Amygdala (tissue), 56 donors: Measurements from ENCODE around the gene AFDN.
A peak's percentile ranks its signal among the peaks of the same experiment; 100 is the strongest.
"Not testable (repeated sequence)": the region's sequence is repeated elsewhere in the genome, so short reads cannot be mapped to it uniquely, and the experiment has no call there.

Experiments used
- DNase-seq, 56 donors: peaks; one replicate each; lab custom pipeline; 2025; lab: John Stamatoyannopoulos, UW

AFDN gene

GRCh38 chr6:167973148-167973885 lies 146.6 kb downstream of the AFDN start:
- DNase-seq = no peak

- DNase-seq = no peak
These were observed 148.1 kb downstream of the AFDN start for GRCh38 chr6:167974640-167975344.

GRCh38 chr6:167975458-167975857 lies 148.7 kb downstream of the AFDN start:
- no peak for DNase-seq

GRCh38 chr6:167976116-167976657 lies 149.5 kb downstream of the AFDN start:
- DNase-seq = not testable (repeated sequence)

GRCh38 chr6:167976708-167977107 lies 150.0 kb downstream of the AFDN start:
- DNase-seq = no peak

- DNase-seq = no peak
These were observed 151.2 kb downstream of the AFDN start for GRCh38 chr6:167977717-167978467.

- no peak for DNase-seq
These were observed 151.9 kb downstream of the AFDN start for GRCh38 chr6:167978607-167979006.

- peak in 3 of 56 donors; percentile 30 to 52 (median 30) for DNase-seq
These were observed 152.9 kb downstream of the AFDN start for GRCh38 chr6:167979436-167980139.

- no peak for DNase-seq
These were observed 154.3 kb downstream of the AFDN start for GRCh38 chr6:167980911-167981580.

GRCh38 chr6:167981916-167982462 lies 155.3 kb downstream of the AFDN start:
- no peak for DNase-seq

- DNase-seq = no peak
These were observed 157.5 kb downstream of the AFDN start for GRCh38 chr6:167984144-167984719.

GRCh38 chr6:167984876-167985604 lies 158.3 kb downstream of the AFDN start:
- no peak for DNase-seq

GRCh38 chr6:167985911-167986595 lies 159.3 kb downstream of the AFDN start:
- DNase-seq = no peak

- no peak for DNase-seq
These were observed 160.9 kb downstream of the AFDN start for GRCh38 chr6:167987396-167988153.

GRCh38 chr6:167988154-167988495 lies 161.4 kb downstream of the AFDN start:
- no peak for DNase-seq

- no peak for DNase-seq
These were observed 162.5 kb downstream of the AFDN start for GRCh38 chr6:167988945-167989841.
